ENCODE measurements around the gene LRSAM1.

LRSAM1 gene

GRCh38 chr9:127450830-127451607 is at the start of gene LRSAM1, which contains the start of gene RPL12:
Gene LRSAM1, plus strand, starts transcription at chr9:127451510. Its CDS starts 3,018 bp downstream, at chr9:127454528.
Gene RPL12, minus strand, starts transcription at chr9:127451406. Its CDS starts 89 bp downstream, at chr9:127451317.
- DNase-seq = peak; percentile 29

GRCh38 chr9:127402401-127403090 is 48.8 kb upstream of the LRSAM1 start:
- DNase-seq = no peak

GRCh38 chr9:127403507-127404192 is 47.7 kb upstream of the LRSAM1 start:
- DNase-seq = no peak

GRCh38 chr9:127404631-127405030 is 46.7 kb upstream of the LRSAM1 start:
- no peak for DNase-seq

GRCh38 chr9:127405344-127406125 is 45.8 kb upstream of the LRSAM1 start:
- DNase-seq = no peak

- DNase-seq = no peak
Measured at GRCh38 chr9:127406799-127407491, 44.4 kb upstream of the LRSAM1 start.

GRCh38 chr9:127407492-127407843 is 43.8 kb upstream of the LRSAM1 start:
- no peak for DNase-seq

- DNase-seq = no peak
Measured at GRCh38 chr9:127411122-127411521, 40.2 kb upstream of the LRSAM1 start.

GRCh38 chr9:127415141-127415540 is 36.2 kb upstream of the LRSAM1 start:
- no peak for DNase-seq

GRCh38 chr9:127415657-127416056 is 35.7 kb upstream of the LRSAM1 start:
- no peak for DNase-seq

GRCh38 chr9:127417131-127418036 is 33.9 kb upstream of the LRSAM1 start:
- no peak for DNase-seq

GRCh38 chr9:127418037-127418471 is 33.3 kb upstream of the LRSAM1 start:
- no peak for DNase-seq

- no peak for DNase-seq
Measured at GRCh38 chr9:127419348-127419747, 32.0 kb upstream of the LRSAM1 start.

- DNase-seq = no peak
Measured at GRCh38 chr9:127421057-127421456, 30.3 kb upstream of the LRSAM1 start.

GRCh38 chr9:127422133-127422782 is 29.1 kb upstream of the LRSAM1 start:
- no peak for DNase-seq

- no peak for DNase-seq
Measured at GRCh38 chr9:127422787-127423186, 28.5 kb upstream of the LRSAM1 start.

GRCh38 chr9:127423476-127423933 is 27.8 kb upstream of the LRSAM1 start:
- DNase-seq = no peak

- peak; percentile 28 for DNase-seq
Measured at GRCh38 chr9:127423934-127424675, 27.2 kb upstream of the LRSAM1 start, which contains the start of gene ZNF79. Gene ZNF79, plus strand, starts transcription at chr9:127424382. Its CDS starts 406 bp downstream, at chr9:127424788.

- no peak for DNase-seq
Measured at GRCh38 chr9:127424676-127424999, 26.7 kb upstream of the LRSAM1 start.

GRCh38 chr9:127426756-127427155 is 24.6 kb upstream of the LRSAM1 start:
- no peak for DNase-seq
